Breast epithelium (tissue), 3 donors: ENCODE data around the gene SUMF2.

Experiments used
- CTCF ChIP-seq, 3 donors: fragments of 450-650 bp; IDR thresholded peaks; one replicate each; pipeline ENCODE4 v1.5.1; 2016 to 2017; ENCODE audit warnings: antibody characterized with exemption in 3 of 3, mild to moderate bottlenecking in 3 of 3, moderate library complexity in 3 of 3
- POLR2AphosphoS5 ChIP-seq, 3 donors: sonication (generic); formaldehyde crosslinking; IDR thresholded peaks; one replicate each; pipeline ENCODE4 v1.6.1; 2017; ENCODE audit warnings: antibody characterized with exemption in 3 of 3

DNA sequence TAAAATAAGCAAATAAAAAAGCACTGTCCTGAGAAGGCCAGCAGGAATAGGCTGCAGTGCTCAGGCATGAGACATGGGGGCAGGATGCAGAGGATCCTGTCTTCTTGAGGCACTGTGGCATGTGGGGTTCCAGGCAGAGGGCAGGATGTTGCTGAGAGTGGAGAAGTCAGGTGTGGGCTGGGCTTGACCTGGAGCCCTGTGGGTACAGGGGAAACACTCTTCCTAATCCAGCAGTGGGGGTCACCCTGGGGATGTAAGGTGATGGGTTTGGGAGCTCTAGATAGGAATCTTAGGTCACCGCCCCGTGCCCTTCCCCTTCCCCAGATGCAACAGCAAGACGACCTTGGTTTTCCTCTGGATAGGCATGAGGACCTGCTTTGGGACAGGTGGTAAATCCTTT lies 13.6 kb downstream of the SUMF2 start:
- TF ChIP-seq CTCF (IDR thresholded peaks at IDR 0.05) (no peak), POLR2AphosphoS5 (IDR thresholded peaks at IDR 0.05) (no peak)
